ENCODE results near the gene ACP1.

Gene ACP1

DNA sequence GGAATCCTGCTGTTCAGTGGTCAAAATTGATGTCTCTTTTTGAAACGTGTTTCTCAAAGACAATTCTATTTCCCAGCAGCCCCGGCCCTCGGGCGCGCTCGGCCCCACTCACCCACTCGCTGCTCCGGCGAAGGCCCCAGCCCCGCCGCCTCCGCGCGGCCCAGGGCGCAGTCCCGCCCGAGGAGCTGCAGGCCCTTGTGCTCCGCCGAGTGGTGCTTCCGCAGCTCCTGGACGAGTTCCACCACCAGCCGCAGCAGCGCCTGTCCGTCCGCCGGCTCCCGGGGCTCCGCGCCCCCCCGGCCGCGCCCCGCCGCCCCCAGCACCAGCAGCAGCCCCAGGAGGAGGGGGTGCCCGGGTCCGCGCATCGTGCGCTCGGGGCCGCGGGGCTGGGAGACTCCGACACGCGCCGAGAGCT lies 22.7 kb downstream of the ACP1 start:
- TF ChIP-seq CTCF (IDR thresholded peaks at IDR 0.05; ENCODE audit: low read depth, low read length, missing control alignments): no peak
- DNase-seq (ENCODE audit: low read depth): no peak
- H3K4me3 ChIP-seq (ENCODE audit: low read depth, low read length): peak overlapping the region; percentile 17
- in situ Hi-C loops (cut with HindIII; ENCODE audit: low sequenced_read_pairs): no loop called here

DNA sequence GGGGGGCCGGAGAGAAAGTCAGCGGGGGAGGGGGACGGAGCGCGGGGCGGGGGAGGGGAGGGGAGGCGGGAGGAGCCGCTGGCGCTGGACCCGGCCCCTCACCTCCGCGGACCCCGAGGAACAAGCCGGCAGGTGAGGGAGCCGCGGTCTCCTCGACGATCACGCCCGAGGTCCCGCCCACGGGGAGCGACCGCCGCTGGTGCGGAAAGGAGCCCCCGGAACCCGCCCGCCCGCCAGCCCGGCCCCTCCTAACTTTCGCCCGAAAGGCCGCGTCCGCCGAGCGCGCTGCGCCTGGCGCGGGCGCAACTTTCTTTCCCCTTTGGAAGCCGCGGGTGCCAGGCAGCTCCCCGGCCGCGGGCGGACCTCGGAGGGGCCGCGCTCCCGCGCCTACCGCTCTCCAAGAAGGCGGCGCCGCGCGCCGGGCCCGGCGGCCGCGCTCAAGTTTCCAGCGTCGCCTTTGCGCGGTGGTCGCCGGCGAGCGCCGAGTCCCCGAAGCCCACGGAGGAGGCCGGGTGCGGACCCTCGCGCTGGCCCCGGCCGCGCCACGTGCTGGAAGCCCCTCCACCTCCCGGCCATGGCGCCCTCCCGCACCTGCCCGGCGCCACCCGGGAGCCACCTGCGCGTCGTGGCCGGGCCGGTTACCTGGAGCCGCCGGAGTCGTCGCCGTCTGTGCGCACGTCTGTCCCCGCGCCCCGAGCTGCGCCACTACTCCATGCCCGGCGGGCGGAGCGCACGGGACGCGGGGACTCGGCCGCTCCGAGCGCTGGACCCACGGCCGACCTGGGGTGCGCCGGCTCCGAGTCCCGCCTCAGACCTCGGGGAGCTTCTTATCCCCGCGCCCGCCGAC lies 23.4 kb downstream of the ACP1 start, which contains the start of gene ALKAL2:
ALKAL2 (minus strand) TSS at position 181 of the 847 bp plus-strand sequence. CDS start 256 bp downstream, outside the sequence.
- peak within 1 kb of the TSS; percentile 18 for H3K4me3 ChIP-seq (ENCODE audit: low read depth, low read length)
- in situ Hi-C loops (cut with HindIII; ENCODE audit: low sequenced_read_pairs): no loop called here
- no peak for DNase-seq (ENCODE audit: low read depth)
- no peak for TF ChIP-seq CTCF (IDR thresholded peaks at IDR 0.05; ENCODE audit: low read depth, low read length, missing control alignments)

DNA sequence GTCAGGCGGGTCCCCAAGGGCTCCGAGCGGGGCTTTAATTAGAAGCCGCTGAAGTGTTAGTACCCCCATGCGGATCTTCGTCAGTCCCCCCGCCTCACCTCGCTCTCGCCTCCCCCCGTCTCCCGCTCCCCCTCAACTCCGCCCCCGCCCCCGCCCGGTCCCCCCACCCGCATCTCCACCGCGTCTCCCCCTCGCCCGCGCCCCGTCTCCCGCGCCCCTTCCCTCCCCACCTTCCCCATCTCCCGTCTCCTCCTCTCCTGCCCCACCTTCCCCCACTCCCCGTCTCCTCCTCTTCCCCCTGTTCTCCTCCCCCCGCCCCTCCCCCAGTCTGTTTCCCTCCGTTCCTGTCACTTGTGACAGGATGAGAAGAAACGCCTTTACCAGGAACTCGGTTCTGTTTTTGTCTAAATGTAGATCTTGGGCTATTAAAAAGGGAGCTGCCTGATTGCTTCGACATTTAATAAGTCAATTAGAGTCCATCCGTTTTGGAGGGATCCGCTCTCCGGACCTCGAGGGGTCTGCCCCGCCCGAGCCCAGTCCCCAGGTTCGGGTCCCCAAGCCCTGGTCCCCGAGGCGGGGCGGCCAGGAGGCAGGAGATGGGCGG lies 24.1 kb downstream of the ACP1 start:
- in situ Hi-C loops (cut with HindIII; ENCODE audit: low sequenced_read_pairs): no loop called here
- TF ChIP-seq CTCF (IDR thresholded peaks at IDR 0.05; ENCODE audit: low read depth, low read length, missing control alignments): no peak
- DNase-seq (ENCODE audit: low read depth): no peak
- H3K4me3 ChIP-seq (ENCODE audit: low read depth, low read length): peak overlapping the region; percentile 50

GRCh38 chr2:289362-290089 lies 24.8 kb downstream of the ACP1 start:
- DNase-seq (ENCODE audit: low read depth): no peak
- in situ Hi-C loops (cut with HindIII; ENCODE audit: low sequenced_read_pairs): no loop called here
- TF ChIP-seq CTCF (IDR thresholded peaks at IDR 0.05; ENCODE audit: low read depth, low read length, missing control alignments): no peak
- peak overlapping the region; percentile 50 for H3K4me3 ChIP-seq (ENCODE audit: low read depth, low read length)

DNA sequence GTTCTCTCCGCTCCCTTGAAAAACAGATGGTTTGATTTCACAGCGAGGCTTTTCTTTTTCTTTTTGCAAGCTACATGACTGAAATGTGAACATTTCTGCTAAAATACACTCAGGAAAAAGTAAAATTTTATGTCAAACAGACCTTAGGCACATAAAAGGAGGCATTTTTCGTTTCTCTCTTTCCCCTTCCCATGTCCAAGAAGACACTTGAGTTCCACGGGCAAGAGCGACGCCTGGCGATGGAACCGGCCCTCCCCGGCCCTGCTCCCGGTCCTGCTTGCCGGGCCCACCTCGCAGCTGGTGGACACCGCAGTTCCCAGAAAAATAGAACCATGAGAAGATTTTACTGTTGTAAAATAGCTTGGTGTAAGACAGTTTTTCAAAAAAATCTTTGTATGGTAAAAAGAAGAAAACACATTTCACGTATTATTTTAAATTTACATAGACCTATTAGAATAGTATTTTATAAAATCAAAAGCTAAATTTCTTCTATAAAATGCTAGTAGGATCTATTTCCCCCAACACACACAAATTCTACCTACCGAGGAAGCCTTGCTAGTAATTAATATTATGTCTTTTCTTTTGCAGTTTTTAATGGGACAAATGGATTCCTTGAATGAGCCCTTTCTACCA lies 25.5 kb downstream of the ACP1 start:
- peak; percentile 90 for TF ChIP-seq CTCF (IDR thresholded peaks at IDR 0.05; ENCODE audit: low read depth, low read length, missing control alignments)
- in situ Hi-C loops (cut with HindIII; ENCODE audit: low sequenced_read_pairs): no loop called here
- peak overlapping the region; percentile 50 for H3K4me3 ChIP-seq (ENCODE audit: low read depth, low read length)
- peak; percentile 48 for DNase-seq (ENCODE audit: low read depth)

DNA sequence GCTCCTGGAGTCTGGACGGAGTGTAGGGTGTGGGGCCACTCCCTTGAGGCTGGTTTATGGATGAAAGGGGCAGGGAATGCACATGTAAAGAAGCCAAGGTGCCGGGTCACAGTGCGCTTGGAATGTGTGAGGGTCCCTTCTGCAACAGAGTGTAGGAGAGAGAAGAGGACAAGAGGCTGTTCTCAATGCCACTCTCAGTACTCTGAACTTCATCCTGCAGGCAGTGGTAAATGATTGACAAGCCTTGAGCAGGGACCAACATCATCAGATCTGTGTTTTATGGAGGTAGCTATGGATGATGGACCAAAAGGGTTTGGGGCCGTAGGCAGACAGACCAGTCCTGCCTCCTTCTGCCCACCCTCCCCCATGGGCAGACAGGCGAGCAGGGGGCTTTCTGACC lies 30.3 kb downstream of the ACP1 start:
- no peak for DNase-seq (ENCODE audit: low read depth)
- TF ChIP-seq CTCF (IDR thresholded peaks at IDR 0.05; ENCODE audit: low read depth, low read length, missing control alignments): no peak
- H3K4me3 ChIP-seq (ENCODE audit: low read depth, low read length): no peak overlapping the region
- in situ Hi-C loops (cut with HindIII; ENCODE audit: low sequenced_read_pairs): no loop called here

All from astrocyte of the cerebellum (primary cell).